NCI-H2196 (cell line): ENCODE data around the gene LRRC27.
A peak's percentile ranks its signal among the peaks of the same experiment; 100 is the strongest.
"Not testable (repeated sequence)": the region's sequence is repeated elsewhere in the genome, so short reads cannot be mapped to it uniquely, and the experiment has no call there.

Experiments used
- DNase-seq: peaks from one replicate; lab custom pipeline; 2025; ENCODE audit not compliant: unreplicated experiment; lab: John Stamatoyannopoulos, UW

The LRRC27 gene

DNA sequence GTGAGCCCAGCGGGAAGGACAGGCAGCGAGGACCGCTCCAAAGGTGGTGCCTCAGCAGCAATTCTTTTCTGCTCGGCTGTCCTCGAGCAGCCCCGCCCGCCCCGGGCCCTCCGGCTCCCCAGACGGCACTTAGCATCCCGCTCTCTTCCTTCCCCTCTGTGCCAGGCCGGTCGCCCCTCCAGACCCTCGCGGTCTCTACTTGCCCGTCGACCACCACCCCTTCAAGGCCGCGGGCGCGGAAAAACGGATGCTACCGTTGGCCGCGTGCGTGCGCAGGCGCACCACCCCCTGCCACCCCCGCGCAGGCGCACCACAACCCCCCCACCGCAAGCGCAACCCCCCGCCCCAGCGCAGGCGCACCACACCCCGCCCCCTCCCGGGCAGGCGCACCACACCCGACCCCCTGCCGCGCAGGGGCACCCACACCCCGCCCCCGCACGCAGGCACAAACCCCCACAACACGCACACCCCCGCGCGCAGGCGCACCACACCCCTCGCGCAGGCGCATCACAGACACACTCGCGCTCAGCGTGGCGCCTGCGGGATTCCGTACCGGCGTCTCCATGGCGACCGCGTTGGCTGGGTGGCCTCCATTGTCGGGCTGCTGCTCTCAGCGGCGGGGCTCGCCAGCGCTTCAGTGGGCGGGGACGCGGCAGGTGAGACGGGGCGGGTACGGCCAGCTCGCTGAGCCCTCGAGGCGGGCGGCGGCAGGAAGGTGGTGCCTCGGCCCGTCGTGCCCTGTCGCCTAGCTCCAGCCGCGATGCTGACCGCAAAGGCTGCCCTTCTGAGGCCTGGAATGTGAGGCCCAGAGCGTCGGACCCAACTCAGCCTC is at the start of gene LRRC27:
Gene LRRC27 (plus strand): TSS at position 593 of the 832 bp plus-strand sequence. CDS start 1,332 bp downstream, outside the sequence.
- peak; percentile 88 for DNase-seq

DNA sequence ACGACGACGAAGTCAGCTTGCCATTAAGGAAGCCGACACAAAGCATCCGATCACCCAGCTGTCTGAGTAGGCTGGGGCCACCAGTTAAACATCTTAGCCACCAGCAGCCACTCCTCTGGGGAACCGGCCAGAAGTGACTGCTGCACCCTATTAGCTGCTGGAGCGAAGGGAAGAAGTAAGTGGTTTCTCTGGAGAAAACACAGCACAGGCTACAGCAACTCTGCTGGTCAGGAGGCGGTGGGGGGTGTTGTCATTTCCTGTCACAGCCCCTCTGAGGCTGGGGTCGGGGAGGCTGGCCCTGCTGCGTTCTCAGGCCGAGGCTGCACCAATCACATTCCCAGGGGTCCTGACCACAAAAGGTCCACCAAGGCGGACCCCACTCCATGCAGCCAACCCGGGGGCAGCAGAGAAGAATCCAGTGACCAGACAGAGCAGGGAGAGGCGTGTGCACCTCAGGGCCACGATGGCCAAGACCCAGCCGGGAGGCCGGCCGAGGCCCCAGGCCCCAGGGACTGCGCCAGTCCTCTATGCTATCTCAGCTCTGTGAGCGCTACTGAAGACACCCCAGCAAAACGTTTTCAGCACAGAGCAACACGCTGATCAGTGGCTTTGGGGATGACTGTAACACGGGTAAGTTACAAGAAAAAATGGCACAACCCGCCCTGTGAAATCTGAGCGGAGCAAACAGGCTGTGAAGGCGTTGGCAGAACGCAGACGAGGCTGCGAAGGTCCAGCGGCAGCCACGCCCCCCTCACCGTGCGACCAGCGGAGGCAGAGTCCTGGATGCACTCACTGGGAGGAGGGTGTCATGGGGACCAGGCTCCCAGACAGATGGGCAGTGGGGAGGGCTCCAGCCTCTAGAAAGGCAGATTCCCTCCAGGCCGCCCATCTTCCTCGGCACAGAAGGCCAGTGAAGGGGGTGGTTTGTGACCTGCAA is 49.1 kb upstream of the LRRC27 start:
- DNase-seq = no peak

DNA sequence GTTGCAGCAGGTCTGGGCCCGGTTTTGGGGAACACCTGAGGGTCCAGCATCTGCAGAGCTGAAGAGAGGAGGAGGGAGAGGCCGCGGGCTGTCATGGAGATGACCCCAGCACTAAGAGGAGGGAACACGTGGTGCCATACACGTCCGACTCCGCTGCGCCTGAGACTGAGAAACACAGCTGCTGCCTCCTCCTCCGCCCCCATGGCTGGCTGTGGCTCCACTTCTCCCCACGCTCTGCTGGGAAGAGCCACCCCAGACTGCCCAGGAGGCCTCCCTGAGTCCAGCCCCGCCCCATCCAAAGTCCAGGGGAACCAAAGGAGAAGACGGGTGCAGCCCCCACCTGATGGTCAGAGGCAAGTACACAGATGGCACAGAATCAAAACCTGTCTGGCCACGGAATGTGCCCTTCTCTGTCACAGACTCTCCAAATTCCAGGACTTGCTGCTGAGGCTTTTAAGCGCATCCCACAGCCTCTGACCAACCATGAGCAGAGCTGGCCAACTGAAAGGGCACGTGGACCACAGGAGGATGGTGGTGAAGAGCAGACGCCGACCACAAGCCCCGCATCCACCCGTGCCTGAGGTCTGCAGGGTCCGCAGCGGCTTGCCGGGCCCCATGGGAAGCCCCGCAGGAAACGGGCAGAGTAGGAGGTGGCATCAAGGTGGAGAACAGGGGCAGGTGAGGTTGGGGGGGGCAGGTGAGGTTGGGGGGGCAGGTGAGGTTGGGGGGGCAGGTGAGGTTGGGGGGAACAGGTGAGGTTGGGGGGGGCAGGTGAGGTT is 48.2 kb upstream of the LRRC27 start:
- DNase-seq = no peak

GRCh38 chr10:132289439-132289838 is 42.6 kb upstream of the LRRC27 start:
- no peak for DNase-seq

DNA sequence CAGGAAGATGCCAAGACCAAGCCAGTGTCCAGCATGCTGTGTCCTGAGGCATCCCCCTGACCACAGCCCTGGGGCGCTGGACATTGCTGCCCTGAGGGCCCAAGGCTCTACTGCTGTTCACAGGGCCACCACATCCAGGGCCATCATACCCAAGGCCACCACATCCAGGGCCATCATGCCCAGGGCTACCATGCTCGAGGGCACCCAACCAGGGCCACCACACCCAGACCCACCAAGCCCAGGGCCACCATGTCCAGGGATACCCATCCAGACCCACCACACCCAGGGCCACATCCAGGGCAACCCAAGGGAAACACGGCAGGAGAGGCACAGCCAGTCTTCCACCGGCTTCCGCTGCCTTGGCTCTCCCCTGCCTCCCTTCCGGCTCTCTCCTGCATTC is 41.4 kb upstream of the LRRC27 start:
- no peak for DNase-seq

- no peak for DNase-seq
Measured at GRCh38 chr10:132291826-132292225, 40.2 kb upstream of the LRRC27 start.

DNA sequence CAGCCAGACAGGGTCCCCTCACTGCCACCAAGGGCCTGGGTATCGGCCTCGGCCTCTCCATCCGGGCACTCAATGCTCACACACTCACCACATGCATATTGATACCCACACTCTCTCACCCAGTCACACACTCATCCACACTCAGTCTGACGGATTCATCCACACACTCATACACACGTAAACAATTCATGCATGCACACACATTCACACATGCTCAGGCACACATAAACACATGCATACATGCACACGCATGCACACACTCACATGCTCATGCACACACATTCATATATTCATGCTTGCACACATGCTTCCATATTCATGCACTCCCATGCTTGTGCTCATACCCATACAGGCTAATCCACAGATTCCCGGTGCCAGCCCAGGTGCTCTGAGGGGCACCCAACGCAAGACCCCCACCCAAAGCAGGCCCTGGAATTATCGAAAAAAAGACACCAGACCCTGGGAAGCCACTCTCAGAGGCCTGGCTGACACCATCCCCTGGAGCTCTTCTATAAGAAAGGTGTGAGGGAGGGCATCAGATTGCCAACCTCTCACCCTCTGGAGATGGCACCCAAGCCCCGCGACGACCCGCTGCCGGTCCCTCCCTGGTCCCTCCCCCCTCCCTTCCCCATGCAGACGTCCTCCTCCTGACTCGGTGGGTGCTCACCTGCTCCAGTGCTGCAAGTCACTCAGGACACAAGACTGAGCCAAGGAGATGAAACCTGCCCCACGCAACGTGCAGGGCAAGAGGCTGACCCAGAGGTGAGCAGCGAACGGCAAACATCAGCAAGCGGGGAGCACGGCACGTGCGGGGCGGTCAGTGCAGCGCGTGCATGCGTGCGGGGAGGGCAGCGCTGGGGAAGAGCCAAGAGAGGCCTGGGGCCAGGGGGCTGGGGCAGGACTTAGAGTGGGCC is 39.4 kb upstream of the LRRC27 start:
- no peak for DNase-seq

- peak; percentile 1 for DNase-seq
Measured at GRCh38 chr10:132293201-132293812, 38.7 kb upstream of the LRRC27 start.

DNA sequence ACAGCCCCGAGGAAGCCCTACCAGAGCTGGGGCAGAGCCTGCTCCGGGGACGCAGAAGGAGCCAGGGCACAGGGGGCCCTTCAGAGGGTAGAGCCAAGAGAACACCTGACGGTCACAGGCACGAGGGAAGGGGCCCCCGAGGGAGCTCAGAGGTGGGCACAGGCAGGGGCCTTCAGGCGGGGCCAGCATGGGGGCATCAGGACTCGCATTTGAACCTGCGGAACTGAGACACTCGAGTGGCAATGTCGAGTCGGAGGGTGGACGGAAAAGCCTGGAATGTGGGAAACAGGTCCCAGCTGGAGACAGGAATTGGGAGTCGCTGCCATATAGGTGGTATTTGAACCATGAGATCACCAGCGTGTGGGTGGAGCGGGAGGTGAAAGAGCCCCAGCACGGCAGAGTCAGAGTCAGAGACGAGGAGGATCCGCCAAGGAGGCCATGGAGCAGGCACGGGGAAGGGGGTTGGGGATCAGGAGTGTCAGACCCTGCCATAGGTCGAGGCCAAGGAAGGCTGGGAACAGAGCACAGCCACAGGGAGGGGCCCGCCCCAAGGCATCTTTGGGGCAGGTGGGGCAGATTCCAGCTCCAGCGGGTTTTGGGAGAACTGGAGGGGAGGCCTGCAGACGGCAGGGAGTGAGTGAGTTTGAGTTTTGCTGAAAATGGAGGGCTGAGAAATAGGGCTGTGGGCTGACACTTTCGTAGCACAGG is 38.0 kb upstream of the LRRC27 start:
- DNase-seq = no peak

- no peak for DNase-seq
Measured at GRCh38 chr10:132294561-132295318, 37.3 kb upstream of the LRRC27 start.

DNA sequence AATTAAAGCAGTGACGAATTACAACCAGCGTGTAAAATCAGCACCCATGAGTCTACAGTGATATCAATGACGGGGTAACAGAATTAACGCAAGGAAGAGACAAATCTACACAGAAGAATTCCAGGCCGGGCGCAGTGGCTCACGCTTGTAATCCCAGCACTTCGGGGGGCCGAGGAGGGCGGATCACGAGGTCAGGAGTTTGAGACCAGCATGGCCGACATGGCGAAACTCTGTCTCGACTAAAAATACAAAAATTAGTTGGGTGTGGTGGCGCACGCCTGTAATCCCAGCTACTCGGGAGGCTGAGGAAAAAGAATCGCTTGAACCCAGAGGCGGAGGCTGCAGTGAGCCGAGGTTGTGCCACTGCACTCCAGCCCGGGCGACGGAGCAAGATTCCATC is 36.5 kb upstream of the LRRC27 start:
- not testable (repeated sequence) for DNase-seq

GRCh38 chr10:132296666-132297443 is 35.1 kb upstream of the LRRC27 start:
- no peak for DNase-seq

- DNase-seq = no peak
Measured at GRCh38 chr10:132297526-132297925, 34.5 kb upstream of the LRRC27 start.

GRCh38 chr10:132298038-132298881 is 33.7 kb upstream of the LRRC27 start:
- no peak for DNase-seq

- DNase-seq = no peak
Measured at GRCh38 chr10:132299371-132300336, 32.3 kb upstream of the LRRC27 start.
